Breast epithelium (tissue), 3 donors: ENCODE measurements around the gene ID4.

Source experiments
- POLR2A ChIP-seq: fragments of 450-650 bp; IDR thresholded peaks from one replicate; pipeline ENCODE4 v1.6.1; 2016; ENCODE audit warnings: antibody characterized with exemption, mild to moderate bottlenecking, moderate library complexity
- POLR2AphosphoS5 ChIP-seq, 3 donors: sonication (generic); formaldehyde crosslinking; IDR thresholded peaks; one replicate each; pipeline ENCODE4 v1.6.1; 2017; ENCODE audit warnings: antibody characterized with exemption in 3 of 3
- TF ChIP-seq, protein P1 (sequence below), 3 donors: fragments of 450-650 bp; IDR thresholded peaks; one replicate each; pipeline ENCODE4 v1.5.1; 2016 to 2017; ENCODE audit warnings: antibody characterized with exemption in 3 of 3, mild to moderate bottlenecking in 3 of 3, moderate library complexity in 3 of 3

DNA sequence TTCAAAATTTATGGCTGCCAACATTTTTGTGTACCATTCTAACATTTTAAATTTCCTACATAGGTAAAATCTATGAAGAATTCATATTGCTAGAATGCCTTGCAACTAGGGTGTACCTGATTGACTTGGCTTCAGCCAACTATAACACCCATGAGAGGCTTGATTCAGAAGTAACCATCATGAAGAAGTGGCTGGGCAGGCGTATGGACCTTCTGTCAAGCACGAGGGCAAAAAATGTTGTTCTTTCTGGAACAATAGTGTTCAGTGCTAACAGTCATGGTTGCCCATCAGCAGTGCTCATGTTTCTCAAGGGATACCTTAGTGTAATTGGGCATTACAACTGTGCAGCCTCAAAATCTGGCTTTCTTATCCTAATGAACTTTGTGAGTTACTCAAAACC is 42.9 kb downstream of the ID4 start:
- TF ChIP-seq, protein P1, sequence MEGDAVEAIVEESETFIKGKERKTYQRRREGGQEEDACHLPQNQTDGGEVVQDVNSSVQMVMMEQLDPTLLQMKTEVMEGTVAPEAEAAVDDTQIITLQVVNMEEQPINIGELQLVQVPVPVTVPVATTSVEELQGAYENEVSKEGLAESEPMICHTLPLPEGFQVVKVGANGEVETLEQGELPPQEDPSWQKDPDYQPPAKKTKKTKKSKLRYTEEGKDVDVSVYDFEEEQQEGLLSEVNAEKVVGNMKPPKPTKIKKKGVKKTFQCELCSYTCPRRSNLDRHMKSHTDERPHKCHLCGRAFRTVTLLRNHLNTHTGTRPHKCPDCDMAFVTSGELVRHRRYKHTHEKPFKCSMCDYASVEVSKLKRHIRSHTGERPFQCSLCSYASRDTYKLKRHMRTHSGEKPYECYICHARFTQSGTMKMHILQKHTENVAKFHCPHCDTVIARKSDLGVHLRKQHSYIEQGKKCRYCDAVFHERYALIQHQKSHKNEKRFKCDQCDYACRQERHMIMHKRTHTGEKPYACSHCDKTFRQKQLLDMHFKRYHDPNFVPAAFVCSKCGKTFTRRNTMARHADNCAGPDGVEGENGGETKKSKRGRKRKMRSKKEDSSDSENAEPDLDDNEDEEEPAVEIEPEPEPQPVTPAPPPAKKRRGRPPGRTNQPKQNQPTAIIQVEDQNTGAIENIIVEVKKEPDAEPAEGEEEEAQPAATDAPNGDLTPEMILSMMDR (IDR thresholded peaks at IDR 0.05): no peak
- TF ChIP-seq POLR2A (no peak), POLR2AphosphoS5 (IDR thresholded peaks at IDR 0.05) (no peak)
